Retinal pigment epithelial cell (primary cell): Measurements from ENCODE around the gene RFC5.

ENCODE experiments used
- DNase-seq: peaks from one replicate; pipeline ENCODE4 v3.0.0-alpha.2; 2010; ENCODE audit warnings: low read depth
- H3K4me3 ChIP-seq: 2 replicates; pipeline ENCODE4 v1.5.1; 2011; ENCODE audit warnings: mild to moderate bottlenecking, low read length, control low read depth, moderate library complexity
- TF ChIP-seq, protein P1 (sequence below): conservative IDR thresholded peaks from 2 replicates; pipeline ENCODE4 v1.5.1; 2011; ENCODE audit warnings: low read depth, low read length, control low read depth, inconsistent platforms

Gene RFC5

DNA sequence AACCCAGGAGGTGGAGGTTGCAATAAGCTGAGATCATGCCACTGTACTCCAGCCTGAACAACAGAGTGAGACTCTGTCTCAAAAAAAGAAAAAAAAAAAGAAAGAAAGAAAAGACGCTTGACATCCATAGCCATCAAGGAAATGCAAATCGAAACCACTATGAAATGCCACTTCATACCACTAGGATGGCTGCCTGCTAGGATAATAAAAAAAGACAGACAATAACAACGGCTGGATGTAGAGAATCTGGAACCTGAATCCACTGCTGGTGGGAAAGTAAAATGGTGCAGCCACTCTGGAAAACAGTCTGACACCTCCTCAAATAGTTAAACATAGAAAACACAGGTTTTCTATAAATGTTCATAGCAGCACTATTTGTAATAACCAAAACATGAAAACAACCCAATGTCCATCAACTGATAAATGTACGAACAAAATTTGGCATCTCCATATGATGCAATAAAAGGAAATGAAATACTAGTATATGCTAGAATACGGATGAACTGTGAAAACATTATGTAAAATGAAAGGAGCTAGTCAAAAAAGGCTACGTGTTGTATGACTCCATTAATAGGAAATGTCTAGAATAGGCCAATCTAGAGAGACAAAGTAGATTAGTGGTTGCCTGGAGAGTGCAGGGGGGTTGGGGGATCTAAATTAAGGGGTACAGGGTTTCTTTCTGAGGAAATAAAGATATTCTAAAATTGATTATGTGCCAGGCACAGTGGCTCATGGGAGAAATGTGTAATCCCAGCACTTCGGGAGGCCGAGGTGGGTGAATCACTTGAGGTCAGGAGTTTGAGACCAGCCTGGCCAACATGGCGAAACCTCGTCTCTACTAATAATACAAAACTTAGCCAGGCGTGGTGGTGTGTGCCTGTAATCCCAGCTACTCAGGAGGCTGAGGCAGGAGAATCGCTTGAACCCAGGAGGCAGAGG lies 34.7 kb downstream of the RFC5 start:
- no peak overlapping the region for H3K4me3 ChIP-seq
- no peak for DNase-seq
- TF ChIP-seq, protein P1, sequence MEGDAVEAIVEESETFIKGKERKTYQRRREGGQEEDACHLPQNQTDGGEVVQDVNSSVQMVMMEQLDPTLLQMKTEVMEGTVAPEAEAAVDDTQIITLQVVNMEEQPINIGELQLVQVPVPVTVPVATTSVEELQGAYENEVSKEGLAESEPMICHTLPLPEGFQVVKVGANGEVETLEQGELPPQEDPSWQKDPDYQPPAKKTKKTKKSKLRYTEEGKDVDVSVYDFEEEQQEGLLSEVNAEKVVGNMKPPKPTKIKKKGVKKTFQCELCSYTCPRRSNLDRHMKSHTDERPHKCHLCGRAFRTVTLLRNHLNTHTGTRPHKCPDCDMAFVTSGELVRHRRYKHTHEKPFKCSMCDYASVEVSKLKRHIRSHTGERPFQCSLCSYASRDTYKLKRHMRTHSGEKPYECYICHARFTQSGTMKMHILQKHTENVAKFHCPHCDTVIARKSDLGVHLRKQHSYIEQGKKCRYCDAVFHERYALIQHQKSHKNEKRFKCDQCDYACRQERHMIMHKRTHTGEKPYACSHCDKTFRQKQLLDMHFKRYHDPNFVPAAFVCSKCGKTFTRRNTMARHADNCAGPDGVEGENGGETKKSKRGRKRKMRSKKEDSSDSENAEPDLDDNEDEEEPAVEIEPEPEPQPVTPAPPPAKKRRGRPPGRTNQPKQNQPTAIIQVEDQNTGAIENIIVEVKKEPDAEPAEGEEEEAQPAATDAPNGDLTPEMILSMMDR = no peak

DNA sequence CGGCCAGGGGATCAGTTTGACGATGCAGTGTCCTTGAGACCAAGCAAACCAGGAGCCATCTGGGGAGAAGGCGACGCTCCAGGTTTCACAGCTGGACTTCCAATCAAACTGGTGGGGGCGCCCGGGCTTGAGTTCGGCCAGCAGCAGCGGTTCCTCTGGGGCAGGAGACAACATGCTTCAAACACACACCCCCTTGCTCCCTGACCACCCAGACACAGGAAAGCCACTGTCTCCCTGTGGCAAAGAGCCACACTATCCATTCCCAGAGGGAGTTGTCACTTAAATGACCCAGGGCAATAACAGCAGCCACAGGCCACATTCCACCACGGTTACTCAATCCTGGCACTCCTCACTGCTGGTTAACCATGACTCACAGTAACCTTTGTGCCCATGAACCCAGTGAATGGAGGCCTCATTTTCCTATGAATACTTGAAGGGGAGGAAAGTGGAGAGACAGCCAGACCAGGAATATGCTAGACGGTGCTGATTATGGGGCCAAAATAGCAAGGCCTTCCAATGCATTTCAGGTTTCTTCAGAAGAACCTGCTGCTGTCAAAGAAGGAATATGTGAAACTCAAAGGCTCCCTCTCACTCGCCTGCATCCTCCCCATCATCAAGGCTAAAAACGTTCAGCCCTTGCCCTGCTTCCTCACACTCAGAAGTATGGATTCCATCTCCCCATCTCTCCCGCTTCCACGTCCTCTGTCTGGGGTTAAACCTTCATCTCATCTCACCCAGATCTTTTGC lies 36.0 kb downstream of the RFC5 start:
- TF ChIP-seq, protein P1 = no peak
- H3K4me3 ChIP-seq = no peak overlapping the region
- DNase-seq = peak; percentile 85

DNA sequence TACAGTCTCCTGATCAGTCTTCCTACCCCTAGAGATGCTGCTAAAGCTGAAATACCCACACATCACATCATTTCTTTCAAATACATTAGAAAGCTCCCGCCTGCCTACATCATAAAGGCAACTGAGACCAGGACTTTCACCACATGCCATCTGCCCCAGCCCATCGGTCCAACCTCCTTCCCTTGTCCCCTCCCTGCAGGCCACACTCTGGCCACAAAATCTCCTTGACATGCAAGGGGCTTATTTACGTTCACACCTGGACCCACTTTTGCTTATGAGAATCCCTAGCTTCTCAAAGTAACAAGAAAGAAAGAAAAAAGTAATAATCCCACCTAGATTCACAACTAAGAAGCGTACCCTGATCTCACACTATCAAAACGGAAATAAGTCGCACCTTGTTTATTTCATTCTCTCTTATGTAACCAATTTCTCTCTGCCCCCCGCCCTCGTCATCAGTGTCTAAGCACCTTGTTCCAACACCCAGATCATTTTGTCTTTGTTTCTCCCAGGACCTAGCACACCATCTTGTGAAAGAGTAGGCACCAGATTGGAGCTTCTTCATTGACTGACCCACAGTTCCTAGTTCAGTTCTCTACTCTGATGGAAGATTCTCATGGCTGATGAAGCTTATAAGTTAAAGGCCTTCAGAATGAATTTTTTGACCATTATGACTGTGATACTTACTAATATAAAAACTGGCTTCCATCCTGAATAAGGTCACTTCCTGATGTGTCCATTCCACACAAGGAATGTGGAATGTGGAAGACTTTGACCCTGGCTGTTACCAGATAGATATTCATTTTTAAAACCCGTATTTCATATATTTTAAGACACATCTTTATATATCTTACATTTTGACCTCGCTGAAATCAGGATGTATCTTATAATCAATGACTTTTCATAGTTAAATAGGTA lies 36.8 kb downstream of the RFC5 start:
- TF ChIP-seq, protein P1 = no peak
- DNase-seq = no peak
- no peak overlapping the region for H3K4me3 ChIP-seq

DNA sequence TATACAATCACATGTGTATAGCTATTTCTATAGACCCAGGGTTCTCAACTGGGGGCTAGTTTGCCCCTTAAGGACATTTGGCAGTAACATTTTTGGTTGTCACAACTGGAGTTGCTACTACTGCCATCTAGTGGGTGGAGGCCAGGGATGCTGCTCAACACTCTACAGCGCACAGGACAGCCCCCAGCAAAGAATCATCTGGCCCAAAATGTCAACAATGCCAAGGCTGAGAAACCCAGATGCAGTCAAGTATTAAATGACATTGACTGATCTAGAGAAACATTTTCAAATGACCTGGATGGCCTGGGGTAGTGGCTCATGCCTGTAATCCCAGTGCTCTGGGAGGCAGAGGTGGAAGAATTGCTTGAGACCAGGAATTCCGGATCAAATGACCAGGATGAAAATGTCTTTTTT lies 38.6 kb downstream of the RFC5 start:
- no peak for DNase-seq
- TF ChIP-seq, protein P1 = peak; percentile 67
- no peak overlapping the region for H3K4me3 ChIP-seq

DNA sequence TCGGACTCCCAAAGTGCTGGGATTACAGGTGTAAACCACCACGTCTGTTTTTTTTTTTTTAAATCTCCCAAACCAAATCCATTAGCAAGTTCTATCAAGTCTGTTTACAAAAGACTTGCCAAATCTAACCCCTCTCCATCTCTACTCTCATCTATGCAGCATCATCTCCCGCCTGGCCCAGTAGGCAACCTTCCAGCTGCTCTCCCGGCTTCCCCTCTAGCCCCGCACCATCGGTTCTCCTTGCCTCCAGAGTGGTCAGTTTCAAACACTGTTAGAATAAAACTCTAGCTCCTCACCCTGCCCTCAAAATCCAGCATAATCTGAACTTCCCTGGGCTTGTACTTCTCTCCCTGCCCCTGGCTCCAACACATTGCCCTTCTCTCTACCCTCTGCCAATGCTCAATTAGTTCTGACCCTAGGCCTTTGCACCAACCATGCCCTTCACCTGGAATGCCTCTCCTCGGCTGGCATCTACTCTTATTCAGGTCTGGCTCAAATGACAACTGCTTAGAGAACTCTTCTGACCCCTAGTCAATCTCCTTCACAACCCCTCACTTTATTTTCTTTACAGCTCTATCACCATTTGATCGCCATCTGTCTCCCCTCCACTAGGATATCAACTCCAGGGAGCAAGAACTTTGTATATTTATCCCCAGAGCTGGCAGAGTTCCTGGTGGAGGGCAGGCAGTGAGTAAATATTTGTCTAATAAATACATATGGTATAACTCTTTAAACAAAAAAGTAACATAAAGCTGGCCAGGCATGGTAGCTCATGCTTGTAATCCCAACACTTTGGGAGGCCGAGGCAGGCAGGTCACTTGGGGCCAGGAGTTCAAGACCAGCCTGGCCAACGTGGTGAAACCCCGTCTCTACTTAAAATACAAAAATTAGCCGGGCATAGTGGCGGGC lies 39.6 kb downstream of the RFC5 start:
- TF ChIP-seq, protein P1 = no peak
- no peak overlapping the region for H3K4me3 ChIP-seq
- DNase-seq = no peak

DNA sequence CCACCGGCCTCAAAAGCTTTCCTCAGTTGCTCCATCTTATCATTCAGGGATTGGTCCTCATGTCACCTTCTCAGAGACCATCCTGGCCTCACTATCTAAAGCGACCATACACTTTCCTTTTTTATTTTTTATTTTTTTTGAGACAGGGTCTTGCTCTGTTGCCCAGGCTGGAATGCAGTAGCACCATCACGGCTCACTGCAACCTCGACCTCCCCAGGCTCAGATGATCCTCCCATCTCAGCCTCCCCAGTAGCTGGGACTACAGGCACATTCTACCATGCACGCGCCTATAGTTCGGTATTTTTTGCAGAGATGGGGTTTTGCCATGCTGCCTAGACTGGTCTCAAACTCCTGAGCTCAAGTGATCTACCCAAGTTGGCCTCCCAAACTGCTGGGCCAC lies 41.7 kb downstream of the RFC5 start:
- DNase-seq = no peak
- TF ChIP-seq, protein P1 = no peak
- H3K4me3 ChIP-seq = no peak overlapping the region
